Stomach smooth muscle (tissue), 2 donors: ENCODE results near the gene CACNA1H.

ENCODE experiments used
- H3K27ac ChIP-seq: one replicate; pipeline ENCODE4 v1.7.0; 2013; ENCODE audit warnings: mild to moderate bottlenecking, low read length, inconsistent platforms
- H3K27me3 ChIP-seq, 2 donors: one replicate each; pipeline ENCODE4 v1.7.0; 2013; ENCODE audit warnings: low read length in 2 of 2; ENCODE audit not compliant: insufficient read depth in 2 of 2, control insufficient read depth in 1 of 2
- H3K36me3 ChIP-seq, 2 donors: one replicate each; pipeline ENCODE4 v1.7.0; 2013; ENCODE audit warnings: low read length in 2 of 2; ENCODE audit not compliant: control insufficient read depth in 2 of 2, insufficient read depth in 2 of 2
- H3K4me1 ChIP-seq: one replicate; pipeline ENCODE4 v1.7.0; 2013; ENCODE audit warnings: low read length; ENCODE audit not compliant: control insufficient read depth, insufficient read depth
- H3K4me3 ChIP-seq, 2 donors: one replicate each; pipeline ENCODE4 v1.7.0; 2013; ENCODE audit warnings: low read length in 2 of 2
- H3K9ac ChIP-seq, 2 donors: one replicate each; pipeline ENCODE4 v1.7.0; 2013; ENCODE audit warnings: low read length in 2 of 2, mild to moderate bottlenecking in 1 of 2
- H3K9me3 ChIP-seq, 2 donors: one replicate each; pipeline ENCODE4 v1.7.0; 2013; ENCODE audit warnings: low read length in 2 of 2; ENCODE audit not compliant: control insufficient read depth in 2 of 2
- donor health status: healthy.
- donor health status: Pancreatic carcinoma.

CACNA1H gene

DNA sequence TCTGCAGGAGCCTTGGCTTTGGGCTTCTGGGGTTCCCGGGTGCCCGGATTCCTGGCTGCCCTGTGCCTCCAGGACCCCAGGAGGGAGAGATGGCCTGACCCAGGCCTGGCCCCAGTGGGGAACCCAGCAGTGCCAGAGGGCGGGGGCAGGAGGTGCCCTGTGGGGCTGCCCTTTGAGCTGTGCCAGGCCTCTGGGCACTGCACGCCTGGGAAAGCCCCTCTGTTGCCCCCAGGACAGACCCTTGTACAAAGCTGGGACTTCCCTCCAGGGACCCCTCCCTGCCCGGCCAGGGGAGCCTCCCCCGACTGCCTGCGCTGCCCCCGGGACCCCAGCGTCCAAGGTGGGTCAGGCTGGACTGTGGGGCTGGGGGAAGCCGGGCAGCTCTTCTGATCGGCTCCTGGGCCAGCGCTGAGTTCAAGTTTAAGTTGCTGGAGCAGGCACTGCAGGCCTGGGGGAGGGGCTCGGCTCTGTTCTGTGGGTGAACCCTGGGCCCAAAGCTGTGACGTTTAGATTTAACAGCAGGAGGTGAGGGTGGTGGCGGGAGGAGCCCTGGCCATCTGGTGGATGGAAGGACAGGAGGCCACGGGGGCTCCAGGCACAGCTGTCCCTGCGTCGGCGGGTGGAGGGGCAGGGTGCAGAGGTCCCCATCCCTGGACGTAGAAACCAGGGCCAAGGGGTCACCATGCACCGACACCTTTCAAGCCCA is 29.2 kb upstream of the CACNA1H start:
- no peak overlapping the region for H3K27ac ChIP-seq
- no peaks in the 10 kb centered on the region for H3K9me3 ChIP-seq
- no peak overlapping the region for H3K4me3 ChIP-seq
- no peaks in the 10 kb centered on the region for H3K36me3 ChIP-seq
- H3K27me3 ChIP-seq = no peaks in the 10 kb centered on the region
- no peaks in the 10 kb centered on the region for H3K4me1 ChIP-seq
- no peak overlapping the region for H3K9ac ChIP-seq

DNA sequence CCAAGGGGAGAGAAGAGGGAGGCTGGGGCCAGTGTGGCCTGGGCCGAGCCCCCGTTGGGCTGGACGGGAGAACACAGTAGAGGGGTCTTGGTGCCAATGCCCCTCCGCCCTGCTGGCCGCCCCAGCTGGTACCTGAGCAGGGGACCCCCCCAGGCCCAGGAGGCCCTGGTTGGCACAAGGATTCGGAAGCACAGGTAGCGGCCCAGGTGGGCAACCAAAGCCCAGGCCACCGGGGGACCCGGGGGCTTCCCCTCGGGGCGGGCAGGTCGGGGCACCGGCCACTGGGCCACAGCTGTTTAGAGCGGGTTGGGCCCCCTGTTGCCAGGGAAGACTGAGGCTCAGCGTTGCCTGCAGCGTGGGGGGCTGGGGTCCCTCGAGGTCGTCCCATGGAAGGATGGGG is 28.6 kb upstream of the CACNA1H start:
- no peaks in the 10 kb centered on the region for H3K4me1 ChIP-seq
- H3K27me3 ChIP-seq = no peaks in the 10 kb centered on the region
- no peak overlapping the region for H3K4me3 ChIP-seq
- no peaks in the 10 kb centered on the region for H3K36me3 ChIP-seq
- H3K27ac ChIP-seq = no peak overlapping the region
- no peaks in the 10 kb centered on the region for H3K9me3 ChIP-seq
- no peak overlapping the region for H3K9ac ChIP-seq

DNA sequence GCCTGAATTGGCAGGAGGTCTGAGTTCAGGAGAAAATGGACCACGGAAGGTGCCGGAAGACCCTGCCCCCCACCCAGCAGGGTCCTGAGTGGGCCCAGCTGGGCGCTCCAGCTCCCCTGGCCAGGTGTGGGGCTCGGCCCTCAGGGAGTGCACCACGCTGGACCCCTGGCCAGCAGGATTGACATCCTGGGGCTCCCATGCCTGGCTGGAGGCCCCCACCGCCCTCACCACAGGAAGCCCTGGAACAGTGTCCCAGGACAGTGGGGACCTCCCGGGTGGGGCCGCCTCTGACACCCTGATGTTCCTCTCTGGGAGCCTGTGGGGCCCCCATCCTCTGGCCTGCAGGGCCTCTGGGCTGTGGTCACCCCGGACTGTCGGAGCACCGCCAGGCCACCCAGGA is 28.1 kb upstream of the CACNA1H start:
- Histone ChIP-seq H3K9me3 (no peaks in the 10 kb centered on the region), H3K4me1 (no peaks in the 10 kb centered on the region), H3K36me3 (no peaks in the 10 kb centered on the region), H3K4me3 (no peak overlapping the region), H3K9ac (no peak overlapping the region), H3K27me3 (no peaks in the 10 kb centered on the region), H3K27ac (no peak overlapping the region)

DNA sequence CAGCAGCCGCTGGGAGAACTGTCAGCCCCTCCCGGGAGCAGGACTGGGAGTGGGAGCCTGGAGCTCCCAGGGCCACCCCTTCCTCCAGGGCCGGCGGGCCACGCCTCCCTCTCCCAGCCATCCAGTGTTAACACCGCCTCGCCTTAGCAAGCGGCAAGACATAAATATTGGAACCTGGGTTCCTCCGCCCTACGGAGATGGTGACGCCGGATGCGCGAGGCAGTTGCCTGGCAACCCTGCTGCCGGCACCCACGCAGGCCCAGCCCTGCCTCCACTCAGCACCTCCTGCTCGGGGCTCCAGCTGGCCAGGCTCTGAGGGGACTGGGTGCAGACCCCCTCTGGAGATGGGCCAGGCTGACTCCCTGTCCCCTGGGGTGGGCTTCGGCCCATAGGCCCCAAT is 27.4 kb upstream of the CACNA1H start:
- Histone ChIP-seq H3K4me3 (no peak overlapping the region), H3K9me3 (no peaks in the 10 kb centered on the region), H3K27ac (no peak overlapping the region), H3K36me3 (no peaks in the 10 kb centered on the region), H3K4me1 (no peaks in the 10 kb centered on the region), H3K27me3 (no peaks in the 10 kb centered on the region), H3K9ac (no peak overlapping the region)

GRCh38 chr16:1126044-1126443 is 26.9 kb upstream of the CACNA1H start:
- no peak overlapping the region for H3K9ac ChIP-seq
- H3K27me3 ChIP-seq = no peaks in the 10 kb centered on the region
- H3K36me3 ChIP-seq = no peaks in the 10 kb centered on the region
- H3K27ac ChIP-seq = no peak overlapping the region
- no peaks in the 10 kb centered on the region for H3K9me3 ChIP-seq
- no peaks in the 10 kb centered on the region for H3K4me1 ChIP-seq
- H3K4me3 ChIP-seq = no peak overlapping the region

DNA sequence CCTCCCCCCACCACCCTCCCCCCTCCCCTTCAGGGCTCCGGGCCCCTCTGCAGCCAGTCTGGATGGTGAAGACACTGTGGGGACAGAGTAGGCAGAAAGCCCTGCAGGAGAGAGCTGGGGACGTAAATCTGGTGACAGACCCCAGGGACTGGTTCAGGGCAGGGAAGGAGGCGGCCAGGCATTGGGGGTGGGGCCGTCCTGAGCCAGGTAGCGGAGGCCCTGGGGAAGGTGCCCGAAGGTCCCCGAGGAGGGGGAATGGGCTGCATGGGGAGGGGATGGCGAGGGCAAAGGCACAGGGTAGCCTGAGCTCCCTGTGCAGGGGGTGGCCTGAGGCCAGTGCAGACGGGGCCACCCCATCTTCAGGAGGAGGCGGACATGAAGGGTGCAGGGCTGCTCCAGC is 26.3 kb upstream of the CACNA1H start:
- H3K9ac ChIP-seq = no peak overlapping the region
- H3K4me3 ChIP-seq = no peak overlapping the region
- no peaks in the 10 kb centered on the region for H3K27me3 ChIP-seq
- no peak overlapping the region for H3K27ac ChIP-seq
- H3K36me3 ChIP-seq = no peaks in the 10 kb centered on the region
- H3K9me3 ChIP-seq = no peaks in the 10 kb centered on the region
- no peaks in the 10 kb centered on the region for H3K4me1 ChIP-seq

GRCh38 chr16:1127101-1127500 is 25.8 kb upstream of the CACNA1H start:
- Histone ChIP-seq H3K4me1 (no peaks in the 10 kb centered on the region), H3K4me3 (no peak overlapping the region), H3K27me3 (no peaks in the 10 kb centered on the region), H3K27ac (no peak overlapping the region), H3K9ac (no peak overlapping the region), H3K36me3 (no peaks in the 10 kb centered on the region), H3K9me3 (no peaks in the 10 kb centered on the region)

- no peak overlapping the region for H3K4me3 ChIP-seq
- no peaks in the 10 kb centered on the region for H3K9me3 ChIP-seq
- H3K4me1 ChIP-seq = no peaks in the 10 kb centered on the region
- H3K9ac ChIP-seq = no peak overlapping the region
- H3K27ac ChIP-seq = no peak overlapping the region
- no peaks in the 10 kb centered on the region for H3K27me3 ChIP-seq
- no peaks in the 10 kb centered on the region for H3K36me3 ChIP-seq
Observed at GRCh38 chr16:1127971-1128715, 24.8 kb upstream of the CACNA1H start.

- no peak overlapping the region for H3K9ac ChIP-seq
- H3K27me3 ChIP-seq = no peaks in the 10 kb centered on the region
- H3K4me1 ChIP-seq = no peaks in the 10 kb centered on the region
- no peak overlapping the region for H3K4me3 ChIP-seq
- H3K27ac ChIP-seq = no peak overlapping the region
- H3K9me3 ChIP-seq = no peaks in the 10 kb centered on the region
- no peaks in the 10 kb centered on the region for H3K36me3 ChIP-seq
Observed at GRCh38 chr16:1129106-1129960, 23.6 kb upstream of the CACNA1H start.

DNA sequence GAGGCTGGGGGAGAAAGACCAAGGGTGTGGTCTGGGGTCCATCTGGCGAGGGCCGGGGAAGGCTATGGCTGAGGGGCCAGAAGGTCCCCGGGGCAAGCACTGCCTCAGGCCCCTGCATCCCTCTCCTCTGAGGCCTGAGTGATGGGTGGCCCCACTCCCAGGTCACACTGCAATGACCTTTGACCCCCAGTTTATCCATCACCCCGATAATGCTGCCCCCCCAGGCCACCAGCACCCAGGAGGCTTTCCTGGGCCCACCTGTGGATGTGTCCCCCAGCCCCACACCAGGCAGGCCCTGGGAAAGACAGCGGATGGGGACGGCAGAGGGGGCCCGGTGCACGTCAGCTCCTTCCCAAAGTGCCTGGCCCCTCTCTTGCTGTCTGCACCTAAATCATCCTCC is 22.5 kb upstream of the CACNA1H start:
- H3K4me3 ChIP-seq = no peak overlapping the region
- no peaks in the 10 kb centered on the region for H3K9me3 ChIP-seq
- no peak overlapping the region for H3K9ac ChIP-seq
- no peaks in the 10 kb centered on the region for H3K4me1 ChIP-seq
- no peaks in the 10 kb centered on the region for H3K36me3 ChIP-seq
- H3K27ac ChIP-seq = no peak overlapping the region
- no peaks in the 10 kb centered on the region for H3K27me3 ChIP-seq
